Endothelial cell of umbilical vein (primary cell): ENCODE measurements around the gene SERPIND1. TPM values are rescaled to one million over a fixed set of nuclear protein-coding genes. Genes with fewer than 3 reads are reported as not detected.

ENCODE experiments used
- BruUV-seq: library from RNA; stranded (reverse); fragments of 400-500 nt; replicated peaks from 2 replicates; lab custom pipeline; 2021; lab: Mats Ljungman, UMichigan
- CTCF ChIA-PET: fragments of 300-600, 350-600 bp; sonication (Branson Sonifier 250); formaldehyde crosslinking; loops from one replicate; lab custom pipeline; 2021; ENCODE audit warnings: antibody characterized with exemption, inconsistent platforms; lab: Charles Lee
- POLR2A ChIA-PET: fragments of 300-600, 350-600 bp; sonication (Branson Sonifier 250); formaldehyde crosslinking; loops from one replicate; lab custom pipeline; 2021; ENCODE audit warnings: antibody characterized with exemption, inconsistent platforms; lab: Charles Lee
- DNase-seq: peaks from one replicate; pipeline ENCODE4 v3.0.0-alpha.2; 2011; ENCODE audit warnings: low read depth, low spot score
- FAIRE-seq: peaks from 2 replicates; lab custom pipeline; 2011; peaks lifted over from hg19 to GRCh38; lab: Jason Lieb, UNC
- H2AFZ ChIP-seq: 2 replicates; pipeline ENCODE4 v1.6.0; 2012; ENCODE audit warnings: low read depth, low read length, control low read depth, inconsistent platforms
- H3K27ac ChIP-seq: 2 replicates; pipeline ENCODE4 v1.5.1; 2011; ENCODE audit warnings: low read depth, mild to moderate bottlenecking, control low read depth, low read length, moderate library complexity; ENCODE audit not compliant: insufficient read depth
- H3K27me3 ChIP-seq, 2 experiments: 2 replicates each; pipeline versions ENCODE4 v1.6.0 to v1.6.1; 2011; ENCODE audit warnings: low read length in 2 of 2, mixed read lengths in 1 of 2; ENCODE audit not compliant: control insufficient read depth in 2 of 2, insufficient read depth in 2 of 2
- H3K36me3 ChIP-seq, 2 experiments: 2 replicates in 1 of 2; 3 replicates in 1 of 2; pipeline ENCODE4 v1.5.1; 2011; ENCODE audit warnings: low read length in 2 of 2, mild to moderate bottlenecking in 1 of 2, moderate library complexity in 1 of 2; ENCODE audit not compliant: control insufficient read depth in 2 of 2, insufficient read depth in 2 of 2; ENCODE audit errors: extremely low read depth in 1 of 2
- H3K4me1 ChIP-seq: 3 replicates; pipeline ENCODE4 v1.5.1; 2011; ENCODE audit warnings: mild to moderate bottlenecking, low read length; ENCODE audit not compliant: control insufficient read depth, insufficient read depth; ENCODE audit errors: extremely low read depth
- H3K4me2 ChIP-seq: 2 replicates; pipeline ENCODE4 v1.6.1; 2011; ENCODE audit warnings: low read length, control low read depth, mixed read lengths; ENCODE audit not compliant: insufficient read depth
- H3K4me3 ChIP-seq, 3 experiments: fragments of 200-600 bp in 1 of 3; sonication (generic), shearing (Covaris generic) in 1 of 3; replicated peaks in 1 of 3; 2 replicates each; pipeline ENCODE4 v1.5.1; 2011 to 2016; ENCODE audit warnings: control low read depth in 3 of 3, low read length in 3 of 3, mild to moderate bottlenecking in 2 of 3, inconsistent platforms in 1 of 3, low read depth in 1 of 3, moderate library complexity in 1 of 3; ENCODE audit not compliant: insufficient read depth in 1 of 3
- H3K79me2 ChIP-seq: 2 replicates; pipeline ENCODE4 v1.6.0; 2012; ENCODE audit warnings: low read length, inconsistent platforms; ENCODE audit not compliant: control insufficient read depth, insufficient read depth
- H3K9ac ChIP-seq: replicated peaks from 2 replicates; pipeline ENCODE3; 2011; ENCODE audit warnings: low read length, control low read depth; ENCODE audit not compliant: insufficient read depth; ENCODE audit errors: extremely low read depth
- H3K9me1 ChIP-seq: replicated peaks from 3 replicates; pipeline ENCODE4 v1.6.0; 2011; ENCODE audit warnings: mild to moderate bottlenecking, low read length; ENCODE audit not compliant: control insufficient read depth, insufficient read depth; ENCODE audit errors: extremely low read depth
- H3K9me3 ChIP-seq: replicated peaks from 2 replicates; pipeline ENCODE4 v1.5.1; 2012; ENCODE audit warnings: low read length, inconsistent platforms; ENCODE audit not compliant: control insufficient read depth, insufficient read depth
- H4K20me1 ChIP-seq: replicated peaks from 2 replicates; pipeline ENCODE3; 2011; ENCODE audit warnings: mild to moderate bottlenecking, low read length; ENCODE audit not compliant: control insufficient read depth, insufficient read depth; ENCODE audit errors: extremely low read depth
- EZH2 ChIP-seq: IDR thresholded peaks from 2 replicates; pipeline ENCODE4 v1.6.1; 2012; ENCODE audit warnings: borderline replicate concordance, low read depth, mild to moderate bottlenecking, moderate library complexity, low read length, inconsistent platforms; ENCODE audit not compliant: severe bottlenecking
- FOS ChIP-seq: IDR thresholded peaks from 2 replicates; pipeline ENCODE4 v1.6.1; 2011; ENCODE audit warnings: mild to moderate bottlenecking, low read length, moderate library complexity, borderline replicate concordance; ENCODE audit not compliant: insufficient read depth
- GATA2 ChIP-seq: IDR thresholded peaks from 2 replicates; pipeline ENCODE4 v1.7.0; 2011; ENCODE audit warnings: low read depth, mild to moderate bottlenecking, moderate library complexity, mixed read lengths, low read length; ENCODE audit not compliant: insufficient read length, insufficient read depth
- JUN ChIP-seq: IDR thresholded peaks from 2 replicates; pipeline ENCODE4 v1.6.1; 2011; ENCODE audit warnings: borderline replicate concordance, low read depth; ENCODE audit not compliant: insufficient read length, insufficient read depth
- MYC ChIP-seq: IDR thresholded peaks from one replicate; pipeline ENCODE4 v1.6.1; 2011; ENCODE audit warnings: mild to moderate bottlenecking, low read depth, low read length
- POLR2A ChIP-seq: IDR thresholded peaks from 2 replicates; pipeline ENCODE4 v1.6.1; 2012; ENCODE audit warnings: low read depth, mild to moderate bottlenecking, control low read depth, low read length
- POLR2AphosphoS5 ChIP-seq: IDR thresholded peaks from 2 replicates; pipeline ENCODE4 v1.6.1; 2012; ENCODE audit warnings: low read depth, mild to moderate bottlenecking, control low read depth, low read length, moderate library complexity; ENCODE audit not compliant: insufficient read depth
- dilution Hi-C: fragments of 300-500 bp; cut with MboI; formaldehyde crosslinking; loops from one replicate; pipeline ENCODE4 v1.15.0; 2019; ENCODE audit warnings: low sequenced_read_pairs; ENCODE audit not compliant: extremely low pct_ligation_motif_present
- intact Hi-C: fragments of 100-400 bp; cut with micrococcal nuclease; formaldehyde crosslinking; loops from one replicate; pipeline ENCODE4 v1.10.0; 2022
- polyA plus RNA-seq, 4 experiments: library from polyadenylated mRNA; depleted of rRNA in 3 of 4; stranded (reverse) in 3 of 4; unstranded in 1 of 4; fragments of >200 nt; gene quantifications; 2 replicates each; pipeline versions ENCODE4 v1.2.1 to v1.2.3, GENCODE V29; 2011 to 2012; ENCODE audit warnings: missing spikeins in 1 of 4
- total RNA-seq: library from RNA; stranded (reverse); gene quantifications from 2 replicates; pipeline ENCODE4 v1.2.3, GENCODE V29; 2021
- TF ChIP-seq, protein P1 (sequence below), 2 donors: IDR thresholded peaks; 1 replicate in 1 of 2; 2 replicates in 1 of 2; pipeline ENCODE4 v1.5.1; 2011; ENCODE audit warnings: low read length in 2 of 2, mild to moderate bottlenecking in 2 of 2, moderate library complexity in 2 of 2, control low read depth in 1 of 2, inconsistent platforms in 1 of 2, low read depth in 1 of 2; ENCODE audit not compliant: insufficient read depth in 1 of 2; ENCODE audit errors: extremely low read depth in 1 of 2
- TF ChIP-seq, protein P2 (sequence below): IDR thresholded peaks from 2 replicates; pipeline ENCODE4 v1.6.1; 2011; ENCODE audit not compliant: insufficient read depth, insufficient read length

SERPIND1 gene
- total and polyA plus RNA-seq, 2 donors (not counting 3 experiments of a cell fraction or from before 2014, with no cell fraction given): 0.94 to 1.8 TPM

DNA sequence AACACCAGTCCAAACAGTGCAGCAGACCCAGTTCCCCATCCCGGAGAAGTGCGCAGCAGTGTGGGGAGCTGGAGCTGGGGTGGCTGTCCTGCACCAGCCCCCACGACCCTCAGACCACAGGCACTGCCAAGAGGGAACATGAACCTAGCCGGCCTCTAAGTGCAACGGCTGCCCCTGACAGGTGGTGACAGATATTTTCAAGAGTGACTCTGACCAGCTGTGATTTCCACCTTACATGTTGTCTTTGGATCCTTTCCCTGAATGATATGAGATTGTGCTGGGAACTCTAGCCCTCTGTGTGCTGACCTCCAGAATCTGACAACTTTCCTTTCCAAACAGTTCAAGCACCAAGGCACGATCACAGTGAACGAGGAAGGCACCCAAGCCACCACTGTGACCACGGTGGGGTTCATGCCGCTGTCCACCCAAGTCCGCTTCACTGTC lies 12.6 kb downstream of the SERPIND1 start:
- Histone ChIP-seq H3K4me3 (no peak overlapping the region), H3K4me2 (no peak overlapping the region), H3K27me3 (no peaks in the 10 kb centered on the region), H3K27ac (no peak overlapping the region), H3K9me1 (no peaks in the 10 kb centered on the region), H2AFZ (no peak overlapping the region), H3K79me2 (no peaks in the 10 kb centered on the region), H3K9ac (no peak overlapping the region), H3K36me3 (peaks cover 3 to 6% of the 10 kb centered on the region in 2 experiments), H4K20me1 (no peaks in the 10 kb centered on the region), H3K9me3 (no peaks in the 10 kb centered on the region), H3K4me1 (peaks cover 33% of the 10 kb centered on the region)
- BruUV-seq: no TSS peak
- no peak for DNase-seq
- dilution Hi-C loops (no loop called here), intact Hi-C loops (no loop called here)
- TF ChIP-seq JUN (no peak), GATA2 (no peak)
- TF ChIP-seq, protein P1, sequence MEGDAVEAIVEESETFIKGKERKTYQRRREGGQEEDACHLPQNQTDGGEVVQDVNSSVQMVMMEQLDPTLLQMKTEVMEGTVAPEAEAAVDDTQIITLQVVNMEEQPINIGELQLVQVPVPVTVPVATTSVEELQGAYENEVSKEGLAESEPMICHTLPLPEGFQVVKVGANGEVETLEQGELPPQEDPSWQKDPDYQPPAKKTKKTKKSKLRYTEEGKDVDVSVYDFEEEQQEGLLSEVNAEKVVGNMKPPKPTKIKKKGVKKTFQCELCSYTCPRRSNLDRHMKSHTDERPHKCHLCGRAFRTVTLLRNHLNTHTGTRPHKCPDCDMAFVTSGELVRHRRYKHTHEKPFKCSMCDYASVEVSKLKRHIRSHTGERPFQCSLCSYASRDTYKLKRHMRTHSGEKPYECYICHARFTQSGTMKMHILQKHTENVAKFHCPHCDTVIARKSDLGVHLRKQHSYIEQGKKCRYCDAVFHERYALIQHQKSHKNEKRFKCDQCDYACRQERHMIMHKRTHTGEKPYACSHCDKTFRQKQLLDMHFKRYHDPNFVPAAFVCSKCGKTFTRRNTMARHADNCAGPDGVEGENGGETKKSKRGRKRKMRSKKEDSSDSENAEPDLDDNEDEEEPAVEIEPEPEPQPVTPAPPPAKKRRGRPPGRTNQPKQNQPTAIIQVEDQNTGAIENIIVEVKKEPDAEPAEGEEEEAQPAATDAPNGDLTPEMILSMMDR (IDR thresholded peaks at IDR 0.05; ENCODE audit: extremely low read depth in 1 of 2, insufficient read depth in 1 of 2, low read depth in 1 of 2, low read length in 2 of 2): no peak
- no peak for FAIRE-seq
- POLR2A ChIA-PET: no interaction called here
- CTCF ChIA-PET: interaction anchor here (0.5 to 4.4 kb wide), 2 partner anchors 29 to 368 kb away, joined by 3 to 62 read pairs; no protein-coding TSS in a partner anchor

DNA sequence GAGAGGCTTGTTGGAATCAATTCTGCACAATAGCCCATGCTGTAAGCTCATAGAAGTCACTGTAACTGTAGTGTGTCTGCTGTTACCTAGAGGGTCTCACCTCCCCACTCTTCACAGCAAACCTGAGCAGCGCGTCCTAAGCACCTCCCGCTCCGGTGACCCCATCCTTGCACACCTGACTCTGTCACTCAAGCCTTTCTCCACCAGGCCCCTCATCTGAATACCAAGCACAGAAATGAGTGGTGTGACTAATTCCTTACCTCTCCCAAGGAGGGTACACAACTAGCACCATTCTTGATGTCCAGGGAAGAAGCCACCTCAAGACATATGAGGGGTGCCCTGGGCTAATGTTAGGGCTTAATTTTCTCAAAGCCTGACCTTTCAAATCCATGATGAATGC lies 13.3 kb downstream of the SERPIND1 start:
- H2AFZ ChIP-seq: no peak overlapping the region
- ChIA-PET CTCF (no interaction called here), POLR2A (no interaction called here)
- no peak for DNase-seq
- peaks cover 3 to 6% of the 10 kb centered on the region in 2 experiments for H3K36me3 ChIP-seq
- no peaks in the 10 kb centered on the region for H3K79me2 ChIP-seq
- no TSS peak for BruUV-seq
- H3K9me1 ChIP-seq: no peaks in the 10 kb centered on the region
- H4K20me1 ChIP-seq: no peaks in the 10 kb centered on the region
- H3K4me2 ChIP-seq: no peak overlapping the region
- FAIRE-seq: no peak
- no peak overlapping the region for H3K27ac ChIP-seq
- H3K4me1 ChIP-seq: peaks cover 26% of the 10 kb centered on the region
- H3K4me3 ChIP-seq: no peak overlapping the region
- H3K27me3 ChIP-seq: no peaks in the 10 kb centered on the region
- no peaks in the 10 kb centered on the region for H3K9me3 ChIP-seq
- intact Hi-C loops (no loop called here), dilution Hi-C loops (no loop called here)
- no peak overlapping the region for H3K9ac ChIP-seq
- TF ChIP-seq MYC (no peak), EZH2 (no peak), GATA2 (no peak), POLR2A (no peak), FOS (no peak), JUN (no peak), POLR2AphosphoS5 (no peak)
- TF ChIP-seq, protein P2, sequence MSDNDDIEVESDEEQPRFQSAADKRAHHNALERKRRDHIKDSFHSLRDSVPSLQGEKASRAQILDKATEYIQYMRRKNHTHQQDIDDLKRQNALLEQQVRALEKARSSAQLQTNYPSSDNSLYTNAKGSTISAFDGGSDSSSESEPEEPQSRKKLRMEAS: no peak
- TF ChIP-seq, protein P1 (IDR thresholded peaks at IDR 0.05; ENCODE audit: extremely low read depth in 1 of 2, insufficient read depth in 1 of 2, low read depth in 1 of 2, low read length in 2 of 2): no peak
